ENCODE measurements around the gene REEP1.

- TF ChIP-seq CTCF (IDR thresholded peaks at IDR 0.05) (no peak), POLR2A (IDR thresholded peaks at IDR 0.05) (no peak)
Measured at GRCh38 chr2:86199834-86200177, 137.6 kb downstream of the REEP1 start.
